Left lobe of liver (tissue), 2 donors: Measurements from ENCODE around the gene ATP6V0A4. TPM values are rescaled to one million over a fixed set of nuclear protein-coding genes. Genes with fewer than 3 reads are reported as not detected.
"Not testable (repeated sequence)": the region's sequence is repeated elsewhere in the genome, so short reads cannot be mapped to it uniquely, and the experiment has no call there.

ENCODE experiments used
- ATAC-seq: fragments of 200-7000 bp; cut with Tn5 transposase; one replicate; pipeline ENCODE4 v1.9.1; 2020; ENCODE audit warnings: mild to moderate bottlenecking, moderate library complexity
- DNase-seq: peaks from one replicate; pipeline ENCODE4 v3.0.0-alpha.2; 2020; ENCODE audit warnings: low spot score
- total RNA-seq: library from RNA; stranded (reverse); gene quantifications from one replicate; pipeline ENCODE4 v1.2.1, GENCODE V29; 2021
- donor health status: DM: no; HTN: no; CAD: no; lungs with moderate emphysema.
- donor health status: DM: no; HTN: yes; CAD: no.

ATP6V0A4 gene
- total RNA-seq, 1 donor from 2014 or later: not detected

DNA sequence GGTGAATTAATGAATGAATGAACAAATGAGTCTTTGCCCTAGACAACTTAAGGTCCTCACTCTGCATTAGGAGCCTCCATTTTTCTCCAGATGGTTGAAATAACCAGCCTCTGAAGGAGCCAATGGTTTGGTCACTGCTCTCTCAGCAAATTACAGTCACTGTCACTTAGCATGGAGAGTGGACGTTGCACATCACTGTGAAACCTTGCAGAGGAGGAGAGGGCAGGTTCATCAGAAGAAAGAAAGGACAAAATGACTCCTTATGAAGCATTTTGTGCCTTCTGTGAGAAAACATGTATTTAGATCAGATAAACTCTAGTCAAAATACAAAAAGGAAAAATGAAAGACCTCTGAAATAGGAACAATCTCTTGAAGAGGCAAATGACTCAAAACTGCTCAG, 6.6 kb upstream of the ATP6V0A4 start:
- DNase-seq (no peak), ATAC-seq (no peak)

DNA sequence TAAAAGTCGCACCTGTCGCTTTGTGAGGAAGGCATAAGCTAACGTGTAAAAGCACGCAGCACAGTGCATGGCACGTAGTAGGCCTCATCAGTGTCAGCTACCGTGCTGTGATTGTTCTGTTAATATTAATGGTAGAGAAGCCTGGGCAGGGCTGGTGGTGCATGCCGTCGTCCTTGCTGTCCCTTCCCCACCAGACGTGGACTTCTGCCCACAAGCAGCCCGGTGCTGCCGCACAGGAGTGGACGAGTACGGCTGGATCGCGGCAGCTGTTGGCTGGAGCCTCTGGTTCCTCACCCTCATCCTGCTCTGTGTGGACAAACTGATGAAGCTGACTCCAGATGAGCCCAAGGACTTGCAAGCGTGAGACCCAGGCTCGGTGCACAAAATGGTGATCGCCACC, 4.7 kb upstream of the ATP6V0A4 start:
- ATAC-seq: no peak
- no peak for DNase-seq

DNA sequence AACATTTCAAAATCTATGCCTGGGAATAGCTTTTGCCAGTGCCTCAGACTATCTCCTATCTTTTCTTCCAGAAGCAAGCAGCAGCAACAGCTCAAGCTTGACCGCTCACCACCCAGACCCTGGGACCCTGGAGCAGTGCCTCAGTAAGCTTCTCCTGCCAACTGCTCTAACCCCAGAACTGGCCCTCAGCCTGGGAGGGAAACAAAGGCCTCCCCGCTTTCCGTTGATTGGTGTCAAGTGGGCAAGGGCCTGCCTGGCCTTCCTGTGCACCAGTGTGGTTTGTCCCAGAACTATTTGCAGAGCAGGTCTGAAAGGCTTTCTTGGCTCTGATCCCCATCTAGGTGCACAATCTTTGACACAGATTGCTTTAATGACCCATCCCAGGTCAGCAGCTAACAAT, 3.3 kb upstream of the ATP6V0A4 start:
- DNase-seq: no peak
- no peak for ATAC-seq

DNA sequence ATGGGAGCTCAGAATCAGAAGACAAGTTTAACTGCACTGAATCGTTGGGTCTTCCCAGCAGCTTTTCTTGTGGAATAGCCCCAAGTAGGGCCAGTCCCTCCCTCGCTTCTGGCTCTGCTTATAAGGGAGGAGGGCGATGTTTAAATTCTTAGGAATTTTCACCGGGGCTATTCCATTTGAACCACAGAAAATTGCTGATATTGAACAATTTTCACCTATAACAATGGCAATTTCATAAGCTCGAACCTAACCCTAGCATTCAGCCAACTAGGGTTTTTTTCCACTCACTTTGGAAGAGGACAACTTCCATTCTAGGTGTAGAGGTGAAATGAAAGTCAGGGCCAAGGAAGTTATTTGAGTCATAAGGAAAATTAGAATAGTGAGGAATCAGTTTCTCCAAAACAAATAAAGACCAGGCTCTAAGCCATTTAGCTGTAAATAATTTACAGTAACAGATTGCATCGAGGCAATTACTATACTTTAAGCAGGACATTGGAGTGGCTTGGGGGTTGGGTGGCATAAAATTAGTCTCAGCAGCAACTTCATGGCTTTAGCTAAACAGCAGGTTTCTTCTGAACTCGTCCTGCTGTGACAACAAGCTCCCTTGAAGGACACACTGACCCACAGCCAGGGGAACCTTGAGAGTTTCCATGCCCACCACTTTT, 1.5 kb upstream of the ATP6V0A4 start:
- DNase-seq: no peak

DNA sequence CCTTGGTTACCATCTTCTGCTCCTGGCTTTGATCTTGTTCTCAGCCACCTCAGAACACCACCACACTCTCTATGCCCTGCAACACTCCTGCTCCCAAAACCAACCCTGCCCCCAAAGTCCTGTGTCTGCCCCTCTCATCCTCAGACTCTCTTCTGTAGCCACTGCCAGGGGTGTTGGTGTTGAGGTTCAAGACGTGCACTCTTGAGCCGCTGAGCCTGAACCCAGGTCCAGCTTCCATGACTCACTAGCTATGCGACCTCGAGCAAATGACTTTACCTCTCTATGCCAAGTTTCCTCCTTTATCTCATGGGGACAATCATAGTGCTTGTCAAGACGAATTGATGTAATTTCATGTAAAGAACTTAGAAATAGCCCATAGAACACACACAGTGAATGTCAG, 840 bp upstream of the ATP6V0A4 start:
- no peak for ATAC-seq
- no peak for DNase-seq

More for the DNA sequence above, 1.5 kb upstream of the ATP6V0A4 start:
- no peak for ATAC-seq

DNA sequence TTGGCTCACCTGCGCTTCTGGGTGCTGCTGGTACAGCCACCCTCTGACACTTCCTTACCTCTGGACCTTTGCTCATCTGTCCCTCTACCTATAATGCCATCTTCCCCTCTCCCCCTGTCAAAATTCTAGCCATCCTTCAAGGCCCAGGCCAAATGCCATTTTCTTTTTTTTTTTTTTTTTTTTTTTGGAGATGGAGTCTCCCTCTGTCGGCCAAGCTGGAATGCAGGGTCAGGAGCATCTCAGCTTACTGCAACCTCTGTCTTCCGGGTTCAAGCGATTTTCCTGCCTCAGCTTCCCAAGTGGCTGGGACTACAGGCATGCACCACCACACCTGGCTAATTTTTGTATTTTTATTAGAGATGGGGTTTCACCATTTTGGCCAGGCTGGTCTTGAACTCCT, 950 bp downstream of the ATP6V0A4 start:
- not testable (repeated sequence) for ATAC-seq, DNase-seq

DNA sequence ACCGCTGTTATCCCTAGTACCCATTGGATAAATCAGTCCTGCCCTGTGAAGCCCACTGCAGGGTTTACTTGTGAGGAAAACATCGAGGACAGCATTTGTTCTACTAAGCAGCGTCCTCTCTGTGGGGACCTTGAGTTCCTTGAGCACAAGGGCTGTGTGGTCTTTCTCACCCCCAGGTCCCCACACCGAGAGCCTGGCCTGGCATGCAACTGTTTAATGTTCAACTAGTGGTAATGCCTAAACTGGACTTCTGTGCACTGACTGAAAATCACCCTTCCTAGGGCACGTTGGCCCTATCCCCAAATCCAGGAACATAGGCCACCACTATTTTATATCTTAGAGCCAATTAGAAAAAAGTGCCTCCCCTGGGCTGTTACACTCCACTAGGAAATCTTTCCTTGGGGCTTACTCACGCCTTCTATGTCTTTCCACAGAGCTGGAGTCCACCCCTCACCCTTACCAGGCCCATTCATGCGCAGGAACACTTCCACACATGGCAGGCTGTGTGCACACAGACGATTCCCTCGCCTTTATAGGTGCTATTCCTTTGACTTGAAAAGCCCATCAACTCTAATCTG, 1.9 kb downstream of the ATP6V0A4 start:
- DNase-seq: no peak

DNA sequence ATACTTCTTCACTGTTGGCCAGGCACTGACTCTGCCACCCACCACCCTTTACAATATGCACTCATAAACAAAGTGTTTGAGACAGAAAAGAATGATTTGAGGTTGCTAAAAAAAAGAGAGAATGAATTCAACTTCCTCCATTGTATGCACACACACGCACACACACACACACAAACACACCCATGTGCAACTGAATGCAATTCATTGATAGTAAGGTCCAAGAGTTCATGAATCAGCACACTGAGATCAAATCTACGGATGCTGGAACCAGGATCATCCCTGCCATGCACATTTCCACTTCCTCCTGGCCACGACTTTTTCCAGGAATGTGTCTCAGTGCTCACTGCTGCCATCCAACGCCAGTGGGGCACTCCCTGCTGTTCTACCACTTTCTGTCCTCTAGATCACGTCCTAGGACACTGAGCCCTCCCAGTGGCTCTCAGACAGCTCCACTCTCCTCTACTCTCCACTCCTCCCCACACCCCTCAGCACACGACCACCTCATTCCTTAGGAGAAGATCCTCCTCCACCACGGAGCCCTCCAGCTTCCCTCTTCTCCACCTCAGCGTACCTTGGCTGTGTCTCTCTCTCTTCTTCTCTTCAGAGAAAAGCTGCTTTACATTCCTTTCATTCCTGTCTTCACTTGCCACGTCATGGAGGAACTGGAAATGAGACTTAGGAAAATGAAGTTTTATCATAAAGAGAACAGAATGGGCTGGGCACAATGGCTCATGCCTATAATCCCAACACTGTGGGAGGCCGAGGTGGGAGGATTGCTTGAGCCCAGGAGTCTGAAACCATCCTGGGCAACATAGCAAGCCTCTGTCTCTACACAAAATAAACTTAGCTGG, 12.2 kb downstream of the ATP6V0A4 start:
- ATAC-seq (no peak), DNase-seq (no peak)

More for the DNA sequence above, 1.9 kb downstream of the ATP6V0A4 start:
- no peak for ATAC-seq

DNA sequence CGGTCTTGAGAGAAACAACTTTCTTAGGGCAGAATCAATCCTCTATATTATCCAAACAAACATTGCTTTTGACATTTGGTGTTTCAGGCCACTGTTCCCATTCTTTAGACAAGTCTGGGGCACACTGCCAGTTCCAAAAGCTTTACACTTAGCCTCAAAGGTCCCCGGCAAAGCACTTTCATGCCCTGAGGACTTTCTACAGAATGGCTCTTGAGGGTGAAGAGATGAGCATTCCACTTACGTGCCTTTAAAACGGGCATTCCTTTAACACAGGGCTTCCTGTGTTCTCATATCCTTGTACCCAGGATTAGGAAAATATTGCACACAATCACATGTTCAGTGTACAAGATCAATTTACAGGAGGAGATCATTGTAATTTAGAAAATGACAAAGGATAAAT, 13.3 kb downstream of the ATP6V0A4 start:
- no peak for DNase-seq
- no peak for ATAC-seq

DNA sequence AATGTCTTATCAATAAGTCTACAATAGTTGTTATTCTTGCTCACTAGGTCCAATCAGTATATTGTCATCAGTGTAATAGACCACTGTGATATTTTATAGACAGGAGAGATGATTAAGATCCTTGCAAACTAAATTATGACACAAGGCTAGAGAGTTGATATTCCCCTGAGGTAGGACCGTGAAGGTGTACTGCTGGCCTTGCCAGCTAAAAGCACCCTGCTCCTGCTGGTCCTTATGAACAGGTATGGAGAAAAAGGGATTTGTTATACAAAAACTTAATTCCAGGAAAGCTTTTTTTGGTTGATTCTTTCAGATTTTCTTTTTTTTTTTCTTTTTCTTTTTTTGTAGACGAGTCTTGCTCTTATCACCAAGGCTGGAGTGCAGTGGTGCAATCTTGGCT, 17.0 kb downstream of the ATP6V0A4 start:
- DNase-seq: no peak
- ATAC-seq: no peak

DNA sequence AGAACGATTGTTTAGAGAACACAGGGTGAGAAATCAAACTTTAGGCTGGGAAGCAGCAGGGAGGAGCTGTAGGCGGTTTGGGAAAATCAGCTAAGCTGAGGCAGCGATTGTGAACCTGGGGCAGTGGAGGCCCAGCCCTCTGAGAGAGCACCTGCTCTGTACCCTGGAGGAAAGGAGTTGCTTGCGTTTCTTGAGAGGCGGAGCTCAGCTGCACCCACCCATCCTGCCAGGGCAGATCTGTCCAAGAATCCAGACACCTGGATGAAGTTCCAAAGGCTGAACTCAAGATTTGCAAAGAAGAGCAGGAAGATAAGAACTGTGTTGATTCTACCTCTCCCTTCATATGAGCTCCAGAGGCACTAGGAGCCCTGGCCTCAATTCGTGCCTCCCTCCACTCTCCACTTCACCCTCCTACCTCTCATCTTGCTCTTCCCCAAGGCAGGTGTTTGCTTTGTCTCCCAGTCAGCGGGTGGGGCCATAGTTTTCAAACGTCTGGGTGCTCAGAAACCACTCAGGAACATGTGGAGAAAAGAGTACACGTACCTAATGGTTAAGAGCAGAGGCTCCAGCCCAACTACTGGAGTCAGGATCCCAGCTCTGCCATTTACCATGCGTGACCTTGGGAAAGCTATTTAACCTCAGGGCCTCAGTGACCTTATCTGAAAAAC, 21.7 kb downstream of the ATP6V0A4 start:
- ATAC-seq (no peak), DNase-seq (no peak)

DNA sequence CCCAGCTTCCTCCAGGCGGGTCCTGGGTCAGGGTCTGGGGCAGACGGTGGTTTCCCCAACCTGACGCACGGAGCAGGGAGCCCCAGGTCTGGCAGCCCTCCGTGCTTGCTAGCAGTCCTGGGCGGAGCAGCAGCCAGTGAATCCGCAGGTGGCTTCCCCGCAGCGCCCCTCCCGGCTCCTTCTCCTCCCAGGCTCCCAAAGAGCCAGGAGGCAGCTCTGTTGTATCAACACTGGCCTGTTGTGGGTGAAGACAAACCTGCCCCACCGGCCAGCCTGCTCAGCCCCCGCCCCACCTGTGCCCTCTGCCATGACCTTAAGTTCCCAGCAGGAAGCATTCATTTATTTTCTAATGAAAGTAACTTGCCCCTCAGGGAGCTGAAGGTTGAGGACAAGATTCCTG, 24.2 kb downstream of the ATP6V0A4 start:
- no peak for ATAC-seq

DNA sequence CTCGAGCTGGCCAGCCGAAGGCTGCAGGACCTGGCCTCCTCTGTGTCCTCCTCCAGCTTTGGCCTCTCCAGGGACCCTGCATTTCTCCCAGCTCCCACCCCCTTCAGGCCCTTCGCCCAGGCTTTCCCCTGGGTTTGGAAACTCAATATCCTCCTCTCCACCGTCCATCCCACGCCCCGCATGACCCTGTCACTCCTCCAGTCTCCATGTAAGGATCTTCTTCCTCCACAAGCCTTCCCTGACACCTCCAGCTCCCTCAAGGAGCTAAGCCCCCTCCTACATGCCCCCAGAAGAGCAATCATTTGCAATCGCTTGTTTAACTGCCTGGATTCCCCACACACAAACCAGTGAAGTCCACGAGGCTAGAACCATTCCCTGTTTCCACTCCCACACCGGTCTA, 24.8 kb downstream of the ATP6V0A4 start:
- ATAC-seq (no peak), DNase-seq (no peak)

More for the DNA sequence above, 24.2 kb downstream of the ATP6V0A4 start:
- DNase-seq: no peak

DNA sequence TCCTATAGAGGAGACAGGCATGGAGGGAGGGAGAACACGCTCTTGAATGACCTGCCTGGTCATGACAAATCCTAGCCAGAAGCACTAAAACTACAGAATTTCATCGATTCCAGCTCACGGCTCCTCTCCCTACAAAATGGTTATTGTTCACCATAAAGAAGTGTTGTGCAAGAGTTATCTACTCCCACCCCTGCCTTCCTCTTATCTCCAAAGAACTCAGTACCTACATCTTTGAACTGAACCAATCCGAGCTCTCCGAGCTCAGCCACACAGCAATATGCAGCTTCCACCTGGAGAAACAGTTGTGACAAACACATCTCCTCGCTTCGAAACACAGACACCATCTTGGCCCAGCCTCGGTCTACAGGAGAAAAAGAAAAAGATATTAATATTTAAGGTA, 27.1 kb downstream of the ATP6V0A4 start:
- DNase-seq (no peak), ATAC-seq (no peak)

DNA sequence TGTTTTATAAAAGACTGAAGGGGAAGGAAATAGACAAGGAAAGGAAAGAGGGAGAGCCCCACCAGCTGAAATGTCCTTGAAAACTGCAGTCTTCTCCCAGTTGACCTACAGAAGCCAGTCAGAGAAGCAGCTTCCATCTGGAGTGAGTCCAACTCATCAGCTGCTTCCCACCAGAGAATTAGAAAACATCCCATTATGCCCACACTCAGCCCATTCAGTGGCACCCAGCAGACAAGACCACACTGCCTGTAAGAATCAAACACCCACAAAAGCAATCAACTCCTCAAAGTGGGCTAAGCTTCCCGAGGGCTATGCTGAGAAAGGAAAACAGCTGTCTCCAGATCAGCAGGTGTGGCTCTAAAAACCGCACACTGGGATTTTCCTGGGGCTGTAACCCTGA, 29.8 kb downstream of the ATP6V0A4 start:
- DNase-seq (no peak), ATAC-seq (no peak)

DNA sequence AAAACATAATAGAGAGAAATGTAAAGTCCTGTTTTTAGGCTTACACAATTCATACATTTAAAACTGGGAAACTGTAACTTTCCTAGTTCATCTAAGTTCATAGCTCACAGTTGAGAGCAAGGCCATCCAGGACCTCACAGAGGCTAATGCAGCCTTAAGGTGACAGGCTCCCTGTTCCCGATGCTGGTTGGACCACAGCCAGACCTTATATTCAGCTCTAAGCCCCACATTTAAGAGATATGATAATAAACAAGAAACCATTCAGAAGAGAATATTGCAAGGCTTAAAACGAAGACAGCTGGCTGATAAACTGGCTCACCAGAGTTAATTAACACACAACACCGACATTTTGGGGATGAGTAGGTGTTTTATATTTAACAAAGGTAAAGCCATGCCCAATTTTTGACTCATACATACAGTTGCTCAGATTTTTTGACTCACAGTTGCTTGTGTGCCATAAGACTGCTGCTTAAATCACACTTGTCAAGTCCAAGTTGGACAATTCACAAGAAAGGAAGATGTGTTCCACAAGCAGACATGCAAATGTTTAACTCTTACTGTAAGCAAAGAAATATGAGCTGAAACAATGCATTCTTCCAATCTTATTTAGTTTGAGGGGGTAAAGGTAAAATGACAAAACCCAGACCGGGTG, 41.3 kb downstream of the ATP6V0A4 start:
- DNase-seq (no peak), ATAC-seq (no peak)

DNA sequence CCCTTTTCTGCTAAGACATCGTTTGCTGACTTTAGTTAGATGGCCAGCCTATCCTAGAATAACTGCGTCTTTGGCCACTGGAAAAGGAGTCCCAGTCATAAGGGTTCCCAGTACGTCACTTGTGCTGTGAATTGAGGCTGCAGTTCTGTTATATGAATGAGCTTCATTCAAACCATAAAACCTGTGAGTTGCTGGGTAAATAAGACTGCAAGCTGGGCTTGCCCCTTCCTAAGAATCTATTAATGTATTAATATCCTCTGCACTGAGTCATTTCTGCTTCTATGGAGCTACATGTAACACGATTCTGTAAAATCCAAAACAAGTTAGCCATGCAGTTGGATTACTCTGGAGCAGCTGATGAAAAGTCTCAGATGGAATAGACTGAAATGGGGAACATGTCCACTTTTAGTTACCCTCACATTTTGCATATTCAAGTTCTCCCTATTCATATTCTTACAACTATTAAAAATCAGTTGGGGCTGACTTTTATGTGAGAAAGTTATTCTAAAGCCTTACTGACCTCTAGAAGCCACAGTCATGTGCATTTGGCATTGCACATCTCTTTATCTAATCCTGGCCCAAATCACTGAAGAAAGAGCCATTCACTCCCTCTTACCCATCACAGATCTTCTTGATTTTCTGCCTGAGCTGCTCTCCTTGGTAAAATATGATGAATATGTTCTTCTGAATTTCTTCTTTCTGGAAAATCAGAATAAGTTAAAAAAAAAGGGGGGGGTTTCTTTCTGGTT, 42.0 kb downstream of the ATP6V0A4 start:
- DNase-seq (no peak), ATAC-seq (no peak)

DNA sequence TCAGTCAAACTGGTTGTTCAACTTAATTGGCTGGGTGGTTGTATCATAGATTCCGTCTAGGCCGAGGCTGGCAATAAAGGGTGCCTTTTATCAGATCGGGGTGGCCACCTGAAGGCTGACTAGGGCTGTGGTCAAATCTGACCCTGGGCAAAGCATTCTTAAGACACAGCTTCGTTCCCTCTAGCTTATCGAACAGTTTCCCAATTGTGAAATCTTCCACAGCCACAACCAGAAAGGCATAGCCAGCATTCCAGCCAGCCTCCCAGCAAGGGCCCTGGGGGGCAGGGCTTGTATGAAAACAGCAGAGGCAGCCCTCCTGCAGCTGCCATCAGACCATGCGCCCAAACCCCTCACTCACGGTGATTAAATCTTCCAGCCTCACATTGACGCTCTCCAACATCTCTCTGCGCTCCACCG, 42.7 kb downstream of the ATP6V0A4 start:
- ATAC-seq (no peak), DNase-seq (no peak)

DNA sequence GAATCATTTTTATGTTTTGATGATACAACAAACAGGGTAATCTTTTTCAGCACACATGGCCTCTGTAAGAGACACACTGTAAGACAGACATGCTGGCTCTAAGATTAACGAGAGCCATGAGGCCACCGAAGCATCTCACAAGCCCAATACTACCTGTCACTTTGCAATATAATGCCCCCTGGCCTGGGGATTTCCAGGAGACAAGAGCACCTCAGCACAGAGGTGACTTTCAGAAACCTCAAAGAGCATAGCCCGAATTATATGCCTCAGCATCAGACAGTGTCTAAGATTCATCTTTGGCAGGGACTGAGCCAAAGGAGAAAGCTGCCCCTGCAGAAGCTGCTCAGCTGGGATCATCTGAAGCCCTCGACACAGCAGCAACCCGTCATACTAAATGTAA, 44.4 kb downstream of the ATP6V0A4 start:
- ATAC-seq (no peak), DNase-seq (no peak)

DNA sequence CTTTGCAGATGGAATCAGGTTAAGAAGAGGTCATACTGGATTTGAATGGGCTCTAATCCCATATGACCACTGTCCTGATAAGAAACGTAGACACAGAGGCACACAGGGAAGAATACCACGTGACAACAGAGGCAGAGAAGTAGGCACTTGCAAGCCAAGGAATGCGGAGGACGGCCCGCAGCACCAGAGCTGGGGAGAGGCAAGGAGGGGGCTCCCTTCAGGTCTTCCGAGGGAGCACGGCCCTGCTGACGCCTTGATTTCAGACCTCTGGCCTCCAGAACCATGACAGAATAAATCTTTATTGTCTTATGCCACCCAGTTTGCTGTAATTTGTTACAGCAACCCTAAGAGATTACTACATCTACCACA, 44.9 kb downstream of the ATP6V0A4 start:
- ATAC-seq: no peak
- DNase-seq: no peak
